Lung (tissue), 12 donors: ENCODE measurements around the gene EFNA2. TPM values are rescaled to one million over a fixed set of nuclear protein-coding genes. Genes with fewer than 3 reads are reported as not detected.

Source experiments
- ATAC-seq: fragments of 200-7000 bp; cut with Tn5 transposase; one replicate; pipeline ENCODE4 v1.9.1; 2020; ENCODE audit warnings: moderate number of reproducible peaks; ENCODE audit not compliant: insufficient read depth, low FRiP score
- DNase-seq, 3 donors: peaks; one replicate each; pipeline ENCODE4 v3.0.0-alpha.2; 2013 to 2017
- H3K27ac ChIP-seq, 2 donors: one replicate each; pipeline ENCODE4 v1.5.1; 2013; ENCODE audit warnings: mild to moderate bottlenecking in 2 of 2, moderate library complexity in 2 of 2, control low read depth in 1 of 2, inconsistent platforms in 1 of 2, low read depth in 1 of 2, low read length in 1 of 2
- H3K27me3 ChIP-seq, 3 donors: one replicate each; pipeline ENCODE4 v1.5.1; 2013; ENCODE audit warnings: low read length in 2 of 3; ENCODE audit not compliant: control insufficient read depth in 3 of 3, insufficient read depth in 3 of 3
- H3K36me3 ChIP-seq, 4 donors: one replicate each; pipeline ENCODE4 v1.5.1; 2013; ENCODE audit warnings: low read length in 4 of 4, mild to moderate bottlenecking in 1 of 4, moderate library complexity in 1 of 4; ENCODE audit not compliant: control insufficient read depth in 4 of 4, insufficient read depth in 4 of 4
- H3K4me1 ChIP-seq, 5 donors: one replicate each; pipeline ENCODE4 v1.5.1; 2013; ENCODE audit warnings: low read length in 5 of 5, mild to moderate bottlenecking in 2 of 5, moderate library complexity in 1 of 5; ENCODE audit not compliant: control insufficient read depth in 5 of 5, insufficient read depth in 5 of 5
- H3K4me3 ChIP-seq: one replicate; pipeline ENCODE4 v1.5.1; 2013; ENCODE audit warnings: mild to moderate bottlenecking, control low read depth, moderate library complexity
- H3K9ac ChIP-seq, 2 donors: one replicate each; pipeline ENCODE4 v1.5.1; 2013; ENCODE audit warnings: low read length in 2 of 2, control low read depth in 1 of 2; ENCODE audit not compliant: insufficient read depth in 1 of 2
- H3K9me3 ChIP-seq, 4 donors: one replicate each; pipeline ENCODE4 v1.5.1; 2013; ENCODE audit warnings: low read length in 3 of 4, mild to moderate bottlenecking in 1 of 4, moderate library complexity in 1 of 4; ENCODE audit not compliant: control insufficient read depth in 4 of 4, insufficient read depth in 3 of 4
- CTCF ChIP-seq: IDR thresholded peaks from 2 replicates; pipeline ENCODE4 v1.5.1; 2012; ENCODE audit warnings: mild to moderate bottlenecking; ENCODE audit errors: control extremely low read depth, extremely low read depth
- WGBS, 2 donors: extraction: QIAGEN DNeasy Blood & Tissue Kit; methylation state at CpG; one replicate each; pipeline ENCODE4 v1.1.7; 2013; 5-methylcytosine and 5-hydroxymethylcytosine counted together
- polyA plus RNA-seq, 2 donors: library from polyadenylated mRNA; stranded (reverse); fragments of 200-250 nt; gene quantifications; one replicate each; pipeline ENCODE4 v1.2.1, GENCODE V29; 2013
- total RNA-seq, 2 donors: library from RNA; depleted of rRNA in 1 of 2; stranded (reverse); fragments of >200 nt in 1 of 2; gene quantifications; one replicate each; pipeline ENCODE4 v1.2.1, GENCODE V29; 2014 to 2021
- donor health status: control.
- donor health status: control.
- donor health status: Bipolar disorder and iron deficiency.
- donor health status: healthy.
- donor health status: DM: yes; HTN: yes; CAD: no.

EFNA2 gene
- total and polyA plus RNA-seq, 4 donors: 0.37 TPM; not detected in 3

- H3K36me3 ChIP-seq: peaks cover 2 to 32% (median 14%) of the 10 kb centered on the region in 4 donors
- H3K4me3 ChIP-seq: peak overlapping the region; percentile 94
- H3K27ac ChIP-seq: peak overlapping the region; percentile 98 to 99
- H3K9ac ChIP-seq: no peak overlapping the region
- 0 to 1% methylated on average over 62 to 102 of the region's 102 CpGs for WGBS, 2 donors
- H3K27me3 ChIP-seq: no peaks in the 10 kb centered on the region
- peak; percentile 97 to 99 (median 98) for DNase-seq
- TF ChIP-seq CTCF: no peak
- peaks cover 2 to 35% (median 21%) of the 10 kb centered on the region in 5 donors for H3K4me1 ChIP-seq
- peak; percentile 12 for ATAC-seq
- H3K9me3 ChIP-seq: no peaks in the 10 kb centered on the region
Observed at GRCh38 chr19:1249298-1249989, 36.2 kb upstream of the EFNA2 start.

- Histone ChIP-seq H3K36me3 (peaks cover 7 to 37% (median 19%) of the 10 kb centered on the region in 4 donors), H3K9ac (no peak overlapping the region), H3K4me3 (peak overlapping the region; percentile 94), H3K27ac (peak overlapping the region; percentile 92 to 98), H3K27me3 (no peaks in the 10 kb centered on the region), H3K9me3 (no peaks in the 10 kb centered on the region), H3K4me1 (peaks cover 4 to 30% (median 15%) of the 10 kb centered on the region in 5 donors)
- WGBS, 2 donors: 0 to 1% methylated on average over 43 to 67 of the region's 67 CpGs
- no peak for ATAC-seq
- no peak for DNase-seq
- TF ChIP-seq CTCF: no peak
Observed at GRCh38 chr19:1249990-1250436, 35.7 kb upstream of the EFNA2 start.

- peak overlapping the region in 1 of 2 donors; percentile 46 for H3K9ac ChIP-seq
- peaks cover 4 to 31% (median 12%) of the 10 kb centered on the region in 5 donors for H3K4me1 ChIP-seq
- no peak for TF ChIP-seq CTCF
- 0 to 1% methylated on average over 13 to 90 of the region's 90 CpGs for WGBS, 2 donors
- H3K27me3 ChIP-seq: no peaks in the 10 kb centered on the region
- peak overlapping the region; percentile 94 for H3K4me3 ChIP-seq
- ATAC-seq (no peak), DNase-seq (peak; percentile 87 to 93 (median 88))
- H3K27ac ChIP-seq: peak overlapping the region; percentile 97 to 98
- peaks cover 9 to 44% (median 25%) of the 10 kb centered on the region in 4 donors for H3K36me3 ChIP-seq
- no peaks in the 10 kb centered on the region for H3K9me3 ChIP-seq
Observed at GRCh38 chr19:1250437-1251260, 35.0 kb upstream of the EFNA2 start.
